SK-N-SH (cell line): ENCODE measurements around the gene MAN2A2. TPM values are rescaled to one million over a fixed set of nuclear protein-coding genes. Genes with fewer than 3 reads are reported as not detected.

Source experiments
- CTCF ChIA-PET: fragments of 300-600, 350-600 bp; formaldehyde crosslinking; extraction: SDS; loops from one replicate; lab custom pipeline; 2021; lab: Yijun Ruan, JAX
- POLR2A ChIA-PET: fragments of 350-600 bp; sonication (Branson Sonifier 250); formaldehyde crosslinking; extraction: SDS; loops from one replicate; lab custom pipeline; 2020; ENCODE audit warnings: antibody characterized with exemption, inconsistent platforms; lab: Yijun Ruan, JAX
- DNase-seq: peaks from one replicate; pipeline ENCODE4 v3.0.0; 2012
- H2AFZ ChIP-seq: fragments of 200-600 bp; sonication (generic); 2 replicates; pipeline ENCODE4 v1.8.1; 2016; ENCODE audit warnings: antibody characterized with exemption, mild to moderate bottlenecking, low read depth
- H3F3A ChIP-seq: fragments of 200-600 bp; sonication (generic); replicated peaks from 2 replicates; pipeline ENCODE3; 2016; ENCODE audit warnings: antibody characterized with exemption, mild to moderate bottlenecking; ENCODE audit not compliant: insufficient read depth
- H3K27ac ChIP-seq, 2 experiments: fragments of 200-500 bp in 1 of 2; fragments of 200-600 bp in 1 of 2; sonication (Bioruptor generic) in 1 of 2; sonication (generic), shearing (Covaris generic) in 1 of 2; 2 replicates each; pipeline versions ENCODE4 v1.5.1 to v1.6.1; 2014 to 2016; ENCODE audit warnings: low read depth in 2 of 2, inconsistent platforms in 1 of 2, low read length in 1 of 2, mild to moderate bottlenecking in 1 of 2, mixed read lengths in 1 of 2
- H3K27me3 ChIP-seq: fragments of 200-600 bp; sonication (generic), shearing (Covaris generic); 2 replicates; pipeline ENCODE4 v1.6.1; 2016; ENCODE audit warnings: mixed run types; ENCODE audit not compliant: insufficient read depth
- H3K36me3 ChIP-seq, 2 experiments: fragments of 200-500 bp in 1 of 2; fragments of 200-600 bp in 1 of 2; sonication (Bioruptor generic) in 1 of 2; sonication (generic) in 1 of 2; replicated peaks in 1 of 2; 2 replicates each; pipeline versions ENCODE3 to v1.5.1; 2014 to 2016; ENCODE audit warnings: low read length in 1 of 2, mild to moderate bottlenecking in 1 of 2; ENCODE audit not compliant: insufficient read depth in 2 of 2, control insufficient read depth in 1 of 2
- H3K4me1 ChIP-seq, 2 experiments: fragments of 200-500 bp in 1 of 2; fragments of 200-600 bp in 1 of 2; sonication (Bioruptor generic) in 1 of 2; sonication (generic), shearing (Covaris generic) in 1 of 2; 2 replicates each; pipeline versions ENCODE4 v1.5.1 to v1.6.1; 2014 to 2016; ENCODE audit warnings: low read depth in 1 of 2, low read length in 1 of 2, mixed run types in 1 of 2; ENCODE audit not compliant: insufficient read depth in 2 of 2, control insufficient read depth in 1 of 2
- H3K4me2 ChIP-seq: fragments of 200-600 bp; sonication (generic), shearing (Covaris generic); 2 replicates; pipeline ENCODE4 v1.6.1; 2017; ENCODE audit warnings: mixed run types
- H3K4me3 ChIP-seq, 2 experiments: fragments of 200-500 bp in 1 of 2; fragments of 200-600 bp in 1 of 2; sonication (Bioruptor generic) in 1 of 2; sonication (generic), shearing (Covaris generic) in 1 of 2; 2 replicates each; pipeline versions ENCODE4 v1.5.1 to v1.8.1; 2014 to 2016; ENCODE audit warnings: low read depth in 2 of 2, inconsistent platforms in 1 of 2, low read length in 1 of 2, mild to moderate bottlenecking in 1 of 2, mixed read lengths in 1 of 2, moderate library complexity in 1 of 2
- H3K79me2 ChIP-seq: fragments of 200-600 bp; sonication (generic); 2 replicates; pipeline ENCODE4 v1.8.1; 2017; ENCODE audit warnings: mild to moderate bottlenecking; ENCODE audit not compliant: insufficient read depth
- H3K9ac ChIP-seq: fragments of 200-600 bp; sonication (generic); 2 replicates; pipeline ENCODE4 v1.6.1; 2017; ENCODE audit warnings: mixed run types
- H3K9me2 ChIP-seq: fragments of 200-600 bp; sonication (generic); 2 replicates; pipeline ENCODE4 v1.6.1; 2017; ENCODE audit warnings: mixed run types
- H3K9me3 ChIP-seq: fragments of 200-600 bp; sonication (generic); 2 replicates; pipeline ENCODE4 v1.6.1; 2017; ENCODE audit warnings: mixed run types, mild to moderate bottlenecking, moderate library complexity
- H4K20me1 ChIP-seq: fragments of 200-600 bp; sonication (generic); 2 replicates; pipeline ENCODE4 v1.6.1; 2017; ENCODE audit warnings: mild to moderate bottlenecking, mixed run types; ENCODE audit not compliant: insufficient read depth
- ELF1 ChIP-seq: IDR thresholded peaks from 2 replicates; pipeline ENCODE4 v1.4.0; 2012
- EP300 ChIP-seq, 2 experiments: IDR thresholded peaks; 2 replicates each; pipeline versions ENCODE4 v1.4.0 to v1.6.1; 2012; ENCODE audit warnings: borderline replicate concordance in 1 of 2, low read depth in 1 of 2, low read length in 1 of 2
- FOSL2 ChIP-seq: IDR thresholded peaks from 2 replicates; pipeline ENCODE4 v1.4.0; 2012; ENCODE audit warnings: low read depth, mild to moderate bottlenecking, moderate library complexity, borderline replicate concordance
- FOXM1 ChIP-seq: IDR thresholded peaks from 2 replicates; pipeline ENCODE4 v1.4.0; 2012; ENCODE audit warnings: low read depth, mild to moderate bottlenecking
- JUND ChIP-seq: IDR thresholded peaks from 2 replicates; pipeline ENCODE4 v1.4.0; 2012
- MEF2A ChIP-seq: IDR thresholded peaks from 2 replicates; pipeline ENCODE4 v1.4.0; 2012; ENCODE audit warnings: low read depth, borderline replicate concordance
- MXI1 ChIP-seq: IDR thresholded peaks from 2 replicates; pipeline ENCODE4 v1.6.1; 2012; ENCODE audit warnings: mild to moderate bottlenecking, low read depth, low read length, improper control_type of control experiment
- NRF1 ChIP-seq: IDR thresholded peaks from 2 replicates; pipeline ENCODE4 v1.6.1; 2012; ENCODE audit warnings: low read depth, mild to moderate bottlenecking, low read length
- POLR2AphosphoS5 ChIP-seq: IDR thresholded peaks from 2 replicates; pipeline ENCODE4 v1.6.1; 2012; ENCODE audit warnings: low read depth, low read length
- SIN3A ChIP-seq: IDR thresholded peaks from 2 replicates; pipeline ENCODE4 v1.6.1; 2012; ENCODE audit warnings: low read depth, mild to moderate bottlenecking, low read length, moderate library complexity, borderline replicate concordance
- WGBS: methylation state at CpG from one replicate; pipeline ENCODE4 v1.1.6; 2017; ENCODE audit warnings: low lambda C conversion rate; 5-methylcytosine and 5-hydroxymethylcytosine counted together
- polyA plus RNA-seq, 3 experiments: library from polyadenylated mRNA; depleted of rRNA; stranded (reverse); fragments of >200 nt; gene quantifications; 2 replicates each; pipeline ENCODE4 v1.2.3, GENCODE V29; 2012
- TF ChIP-seq, protein P1 (sequence below): fragments of 200-600 bp; sonication (generic); IDR thresholded peaks from 2 replicates; pipeline ENCODE4 v1.6.1; 2017; ENCODE audit warnings: antibody characterized with exemption, mild to moderate bottlenecking, moderate library complexity
- TF ChIP-seq, protein P2 (sequence below): fragments of 150-350 bp; IDR thresholded peaks from 2 replicates; pipeline ENCODE4 v1.6.1; 2017; ENCODE audit warnings: antibody characterized with exemption, low read length, low read depth, borderline replicate concordance

MAN2A2 gene
- polyA plus RNA-seq, 1 of the 3 experiments (the other 2 are of a cell fraction), result 35.0 TPM

DNA sequence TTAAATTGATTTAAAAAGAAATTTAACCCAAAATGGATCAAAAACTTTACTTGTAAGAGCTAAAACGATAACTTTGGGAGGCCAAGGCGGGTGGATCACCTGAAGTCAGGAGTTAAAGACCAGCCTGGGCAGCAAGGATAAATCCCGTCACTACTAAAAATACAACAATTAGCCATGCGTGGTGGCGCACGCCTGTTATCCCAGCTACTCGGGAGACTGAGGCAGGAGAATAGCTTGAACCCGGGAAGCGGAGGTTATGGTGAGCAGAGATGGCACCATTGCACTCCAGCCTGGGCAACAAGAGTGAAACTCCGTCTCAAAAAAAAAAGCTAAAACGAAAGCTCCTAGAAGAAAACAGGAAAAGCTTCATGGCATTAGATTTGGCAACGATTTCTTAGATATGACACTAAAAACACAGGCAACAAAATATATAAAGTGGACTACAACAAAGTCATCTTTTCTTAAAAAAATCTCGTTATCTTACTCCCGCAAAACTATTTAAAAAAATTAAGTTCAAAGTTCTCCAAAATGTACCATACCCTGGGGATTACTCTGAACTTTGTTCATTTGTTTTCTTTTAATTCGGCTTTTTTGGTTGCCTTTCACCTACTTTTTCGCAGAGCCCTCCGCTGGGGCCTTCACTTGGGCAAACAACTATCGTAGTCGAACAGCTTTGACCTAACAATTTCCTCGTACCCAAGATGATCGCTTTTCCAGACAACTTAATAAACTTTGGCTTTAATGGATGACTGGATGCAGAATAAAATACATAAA, 26.3 kb downstream of the MAN2A2 start:
- Histone ChIP-seq H3K9me3 (no peaks in the 10 kb centered on the region), H3K27me3 (no peaks in the 10 kb centered on the region), H3K4me2 (peak overlapping the region; percentile 97), H3K27ac (peak overlapping the region; percentile 52 to 91), H3K9ac (peak overlapping the region; percentile 48), H3K79me2 (no peaks in the 10 kb centered on the region), H3K36me3 (no peaks in the 10 kb centered on the region), H3K4me1 (peaks cover 6 to 28% of the 10 kb centered on the region in 2 experiments; a peak in 2 of 4 replicates), H3K4me3 (peak overlapping the region; percentile 59 to 65), H3F3A (peaks cover 22% of the 10 kb centered on the region), H3K9me2 (no peaks in the 10 kb centered on the region), H4K20me1 (no peaks in the 10 kb centered on the region), H2AFZ (peak overlapping the region; percentile 98)
- ChIA-PET POLR2A (interaction anchor here (0.6 to 0.7 kb wide), 3 partner anchors 12 to 744 kb away, joined by 3 to 5 read pairs (median 3); no protein-coding TSS in a partner anchor), CTCF (interaction anchor here (1.0 to 11.5 kb wide), 7 partner anchors 15 to 104 kb away, joined by 3 to 142 read pairs (median 93); partner anchors contain the start of genes MAN2A2 and RCCD1)
- no peak for DNase-seq
- TF ChIP-seq SIN3A, result no peak
- no peak for TF ChIP-seq FOSL2
- TF ChIP-seq POLR2AphosphoS5, result no peak
- no peak for TF ChIP-seq MEF2A
- TF ChIP-seq, protein P1, sequence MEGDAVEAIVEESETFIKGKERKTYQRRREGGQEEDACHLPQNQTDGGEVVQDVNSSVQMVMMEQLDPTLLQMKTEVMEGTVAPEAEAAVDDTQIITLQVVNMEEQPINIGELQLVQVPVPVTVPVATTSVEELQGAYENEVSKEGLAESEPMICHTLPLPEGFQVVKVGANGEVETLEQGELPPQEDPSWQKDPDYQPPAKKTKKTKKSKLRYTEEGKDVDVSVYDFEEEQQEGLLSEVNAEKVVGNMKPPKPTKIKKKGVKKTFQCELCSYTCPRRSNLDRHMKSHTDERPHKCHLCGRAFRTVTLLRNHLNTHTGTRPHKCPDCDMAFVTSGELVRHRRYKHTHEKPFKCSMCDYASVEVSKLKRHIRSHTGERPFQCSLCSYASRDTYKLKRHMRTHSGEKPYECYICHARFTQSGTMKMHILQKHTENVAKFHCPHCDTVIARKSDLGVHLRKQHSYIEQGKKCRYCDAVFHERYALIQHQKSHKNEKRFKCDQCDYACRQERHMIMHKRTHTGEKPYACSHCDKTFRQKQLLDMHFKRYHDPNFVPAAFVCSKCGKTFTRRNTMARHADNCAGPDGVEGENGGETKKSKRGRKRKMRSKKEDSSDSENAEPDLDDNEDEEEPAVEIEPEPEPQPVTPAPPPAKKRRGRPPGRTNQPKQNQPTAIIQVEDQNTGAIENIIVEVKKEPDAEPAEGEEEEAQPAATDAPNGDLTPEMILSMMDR, result no peak
- TF ChIP-seq, protein P2, sequence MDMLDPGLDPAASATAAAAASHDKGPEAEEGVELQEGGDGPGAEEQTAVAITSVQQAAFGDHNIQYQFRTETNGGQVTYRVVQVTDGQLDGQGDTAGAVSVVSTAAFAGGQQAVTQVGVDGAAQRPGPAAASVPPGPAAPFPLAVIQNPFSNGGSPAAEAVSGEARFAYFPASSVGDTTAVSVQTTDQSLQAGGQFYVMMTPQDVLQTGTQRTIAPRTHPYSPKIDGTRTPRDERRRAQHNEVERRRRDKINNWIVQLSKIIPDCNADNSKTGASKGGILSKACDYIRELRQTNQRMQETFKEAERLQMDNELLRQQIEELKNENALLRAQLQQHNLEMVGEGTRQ, result no peak
- no peak for TF ChIP-seq MXI1
- TF ChIP-seq FOXM1, result no peak
- TF ChIP-seq JUND, result no peak
- WGBS, result 47% methylated on average over 21 of the region's 21 CpGs

DNA sequence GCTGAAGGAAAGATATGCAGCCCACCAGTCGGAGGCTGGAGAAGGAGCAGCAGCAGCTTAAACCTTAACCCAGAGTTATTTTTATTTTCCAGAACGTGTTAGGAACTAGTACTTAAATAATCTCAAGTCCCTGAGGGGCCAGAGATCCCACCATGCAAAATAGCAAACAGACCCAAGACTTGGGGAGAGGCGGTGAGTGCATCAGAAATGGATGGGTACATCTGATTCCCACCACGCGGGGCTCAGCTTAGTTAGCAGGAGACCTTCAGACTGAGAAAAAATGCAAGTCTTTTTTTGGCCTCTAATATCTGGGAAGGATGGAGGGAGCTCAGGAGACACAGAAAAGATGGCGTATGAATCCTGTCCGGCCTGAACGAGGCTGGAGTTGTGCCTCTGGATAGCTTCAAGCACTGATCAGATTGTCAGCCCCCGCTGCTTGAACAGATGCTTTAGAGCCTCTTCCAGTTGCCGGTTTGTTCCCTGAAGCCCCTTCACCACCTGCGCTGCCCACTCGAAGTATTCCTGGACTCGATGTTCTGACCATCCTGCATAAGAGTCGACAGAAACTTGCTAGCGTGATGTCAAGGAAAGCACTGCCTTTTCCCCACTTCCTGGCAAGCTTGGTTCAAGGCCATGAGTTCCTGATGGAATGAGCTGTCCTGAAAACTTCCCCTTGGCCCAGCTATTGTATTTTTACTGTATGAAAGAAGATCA, 27.9 kb downstream of the MAN2A2 start:
- 0 out of 2 replicates have a peak overlapping the region, but pooled peaks have one; percentile 98 for H2AFZ ChIP-seq
- 71% methylated on average over 15 of the region's 15 CpGs for WGBS

More for the DNA sequence above, 27.9 kb downstream of the MAN2A2 start:
- Histone ChIP-seq H3K79me2 (peaks cover 9% of the 10 kb centered on the region), H3K9me2 (no peaks in the 10 kb centered on the region), H3K4me2 (peak overlapping the region; percentile 97), H3F3A (peaks cover 22% of the 10 kb centered on the region), H3K27me3 (no peaks in the 10 kb centered on the region), H3K9me3 (no peaks in the 10 kb centered on the region), H3K4me3 (peak overlapping the region; percentile 84 to 89; a peak in 3 of 4 replicates), H3K36me3 (no peaks in the 10 kb centered on the region), H4K20me1 (no peaks in the 10 kb centered on the region), H3K4me1 (peaks cover 6 to 35% of the 10 kb centered on the region in 2 experiments; a peak in 2 of 4 replicates), H3K27ac (peak overlapping the region; percentile 52 to 60; a peak in 3 of 4 replicates), H3K9ac (no peak overlapping the region)
- TF ChIP-seq, protein P1, result no peak
- TF ChIP-seq ELF1, result no peak
- TF ChIP-seq EP300 (IDR thresholded peaks at IDR 0.05; ENCODE audit: borderline replicate concordance in 1 of 2, low read depth in 1 of 2, low read length in 1 of 2), result no peak
- TF ChIP-seq NRF1, result no peak
- TF ChIP-seq MXI1, result no peak
- TF ChIP-seq FOXM1, result no peak
- CTCF ChIA-PET, result interaction anchor here (0.6 to 11.5 kb wide), 19 partner anchors 13 to 343 kb away, joined by 3 to 142 read pairs (median 7); partner anchors contain the start of genes FES, MAN2A2 and RCCD1
- no peak for DNase-seq
- POLR2A ChIA-PET, result interaction anchor here (2.2 to 4.8 kb wide), 4 partner anchors 23 to 35 kb away, joined by 8 to 23 read pairs (median 10); partner anchors contain the start of genes MAN2A2 and RCCD1
